ENCODE results near the gene EPHB1. TPM values are rescaled to one million over a fixed set of nuclear protein-coding genes. Genes with fewer than 3 reads are reported as not detected.

The EPHB1 gene
- total and polyA plus RNA-seq, 2 of the 13 experiments (the other 11 are each of a cell fraction or from before 2014, with no cell fraction given), result 0.07 to 0.21 TPM

- H3K4me2 ChIP-seq (ENCODE audit: low read depth, low read length), result no peak overlapping the region
- H3K36me3 ChIP-seq (replicated peaks in 1 of 2; ENCODE audit: control insufficient read depth in 1 of 2, insufficient read depth in 2 of 2, low read length in 2 of 2), result no peaks in the 10 kb centered on the region
- intact Hi-C loops (cut with micrococcal nuclease; ENCODE audit: unreplicated experiment) (no loop called here), in situ Hi-C loops (cut with HindIII; ENCODE audit: extremely low pct_ligation_motif_present, low pct_unique_long_range_greater_than_20kb) (no loop called here)
- H3K27me3 ChIP-seq (ENCODE audit: control insufficient read depth in 1 of 2, insufficient read depth in 2 of 2, low read length in 2 of 2), result peaks cover 0 to 2% of the 10 kb centered on the region in 2 experiments; a peak in 2 of 5 replicates
- BruUV-seq (replicated peaks), result no TSS peak
- no peaks in the 10 kb centered on the region for H3K79me2 ChIP-seq (ENCODE audit: insufficient read depth, low read length)
- TF ChIP-seq RFX1 (IDR thresholded peaks at IDR 0.05), result peak; percentile 24; the same call in 1 of the 2 replicates
- TF ChIP-seq ZNF431 (CRISPR knock-in tag; IDR thresholded peaks at IDR 0.05; ENCODE audit: borderline replicate concordance, low read depth), result no peak
- CTCF ChIA-PET (ENCODE audit: low intra/inter-chr PET ratio, low total read pairs), result no interaction called here
- no peaks in the 10 kb centered on the region for H3K9me3 ChIP-seq (ENCODE audit: low read length)
- no peak overlapping the region for H2AFZ ChIP-seq (ENCODE audit: low read length)
- DNase-seq (ENCODE audit: low spot score), result no peak
- H3K9ac ChIP-seq (ENCODE audit: insufficient read depth, low read depth, low read length), result no peak overlapping the region
- H4K20me1 ChIP-seq (ENCODE audit: insufficient read depth, low read length), result no peaks in the 10 kb centered on the region
- ATAC-seq, result no peak
- no peak overlapping the region for H3K4me3 ChIP-seq (replicated peaks in 1 of 3; ENCODE audit: insufficient read depth in 1 of 3, low read depth in 2 of 3, low read length in 3 of 3)
- H3K4me1 ChIP-seq (ENCODE audit: insufficient read depth, low read length), result no peaks in the 10 kb centered on the region
- FAIRE-seq, result no peak
- POLR2A ChIA-PET, result no interaction called here
- H3K27ac ChIP-seq (ENCODE audit: extremely low read length, insufficient read depth, low read length), result no peak overlapping the region
- WGBS (ENCODE audit: low lambda C conversion rate), result 58% methylated on average over 2 of the region's 2 CpGs
Observed at GRCh38 chr3:134823679-134824078, 28.6 kb downstream of the EPHB1 start.

GRCh38 chr3:134824791-134825190, 29.7 kb downstream of the EPHB1 start:
- TF ChIP-seq SOX5 (CRISPR knock-in tag; IDR thresholded peaks at IDR 0.05; ENCODE audit: borderline replicate concordance) (no peak), WIZ (CRISPR knock-in tag; IDR thresholded peaks at IDR 0.05) (no peak), FOXK1 (CRISPR knock-in tag; IDR thresholded peaks at IDR 0.05; ENCODE audit: borderline replicate concordance, low read depth) (no peak), KLF9 (CRISPR knock-in tag; IDR thresholded peaks at IDR 0.05; ENCODE audit: low read depth) (no peak), CCAR2 (optimal IDR thresholded peaks at IDR 0.05; ENCODE audit: low read depth, low read length) (no peak), CSRNP2 (CRISPR knock-in tag; conservative IDR thresholded peaks at IDR 0.05; ENCODE audit: low read depth) (no peak), GATAD2A (CRISPR knock-in tag; IDR thresholded peaks at IDR 0.05) (no peak), NFIB (CRISPR knock-in tag; IDR thresholded peaks at IDR 0.05; ENCODE audit: borderline replicate concordance) (no peak), ZNF567 (CRISPR knock-in tag; IDR thresholded peaks at IDR 0.05; ENCODE audit: borderline replicate concordance) (no peak), ZNF121 (CRISPR knock-in tag; IDR thresholded peaks at IDR 0.05) (no peak), ZBTB42 (CRISPR knock-in tag; IDR thresholded peaks at IDR 0.05) (no peak), MTA3 (CRISPR knock-in tag; IDR thresholded peaks at IDR 0.05) (no peak), HMGA1 (CRISPR knock-in tag; conservative IDR thresholded peaks at IDR 0.05) (no peak), ZNF331 (CRISPR knock-in tag; IDR thresholded peaks at IDR 0.05) (no peak), ZNF878 (CRISPR knock-in tag; IDR thresholded peaks at IDR 0.05) (no peak)
- H3K9ac ChIP-seq (ENCODE audit: insufficient read depth, low read depth, low read length), result no peak overlapping the region
- no peaks in the 10 kb centered on the region for H3K36me3 ChIP-seq (replicated peaks in 1 of 2; ENCODE audit: control insufficient read depth in 1 of 2, insufficient read depth in 2 of 2, low read length in 2 of 2)
- no peaks in the 10 kb centered on the region for H3K4me1 ChIP-seq (ENCODE audit: insufficient read depth, low read length)
- H3K27me3 ChIP-seq (ENCODE audit: control insufficient read depth in 1 of 2, insufficient read depth in 2 of 2, low read length in 2 of 2), result peaks cover 0 to 2% of the 10 kb centered on the region in 2 experiments; a peak in 2 of 5 replicates
- no peaks in the 10 kb centered on the region for H3K9me3 ChIP-seq (ENCODE audit: low read length)
- BruUV-seq (replicated peaks), result no TSS peak
- POLR2A ChIA-PET, result no interaction called here
- no peak overlapping the region for H3K4me2 ChIP-seq (ENCODE audit: low read depth, low read length)
- intact Hi-C loops (cut with micrococcal nuclease; ENCODE audit: unreplicated experiment), result no loop called here
- CTCF ChIA-PET (ENCODE audit: low intra/inter-chr PET ratio, low total read pairs), result no interaction called here
- in situ Hi-C loops (cut with HindIII; ENCODE audit: extremely low pct_ligation_motif_present, low pct_unique_long_range_greater_than_20kb), result no loop called here
- H3K27ac ChIP-seq (ENCODE audit: extremely low read length, insufficient read depth, low read length), result no peak overlapping the region
- H3K4me3 ChIP-seq (replicated peaks in 1 of 3; ENCODE audit: insufficient read depth in 1 of 3, low read depth in 2 of 3, low read length in 3 of 3), result no peak overlapping the region
- FAIRE-seq (no peak), DNase-seq (ENCODE audit: low spot score) (no peak), ATAC-seq (no peak)
- H4K20me1 ChIP-seq (ENCODE audit: insufficient read depth, low read length), result no peaks in the 10 kb centered on the region
- H2AFZ ChIP-seq (ENCODE audit: low read length), result no peak overlapping the region
- H3K79me2 ChIP-seq (ENCODE audit: insufficient read depth, low read length), result no peaks in the 10 kb centered on the region
- 0% methylated on average over 1 of the region's 1 CpG for WGBS (ENCODE audit: low lambda C conversion rate)
